ENCODE measurements around the gene PXMP4.

The PXMP4 gene

DNA sequence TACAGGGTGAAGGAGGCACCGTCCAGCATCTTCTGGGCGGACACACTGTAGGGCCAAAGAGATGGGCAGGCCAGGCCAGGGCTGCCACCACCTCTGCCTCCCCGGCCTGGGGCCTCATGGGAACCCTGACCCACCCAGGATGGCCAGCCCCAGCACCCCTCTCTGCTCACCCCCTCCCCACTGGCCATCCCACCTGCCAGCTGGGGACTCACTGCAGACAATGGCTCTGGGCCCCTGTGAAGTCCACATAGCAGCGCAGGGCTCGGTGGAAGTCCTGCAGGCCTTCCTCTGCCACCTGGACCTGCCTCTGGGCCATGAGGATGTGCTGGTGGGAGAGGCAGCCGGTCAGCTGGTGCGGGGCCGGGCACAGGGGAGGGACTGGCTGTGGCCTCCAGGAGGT is 61.6 kb downstream of the PXMP4 start:
- H3K36me3 Mint-ChIP-seq (ENCODE audit: low read depth): no peaks in the 10 kb centered on the region
- H3K27me3 Mint-ChIP-seq (ENCODE audit: low read depth): no peaks in the 10 kb centered on the region
- H3K27ac Mint-ChIP-seq: peak overlapping the region in 1 of 3 experiments; percentile 83
- TF ChIP-seq CTCF (IDR thresholded peaks at IDR 0.05; ENCODE audit: unreplicated experiment in 3 of 3): no peak
- H3K4me3 Mint-ChIP-seq: no peak overlapping the region
- peaks cover 6% of the 10 kb centered on the region for H3K4me1 Mint-ChIP-seq
- H3K9me3 Mint-ChIP-seq: no peaks in the 10 kb centered on the region

GRCh38 chr20:33657704-33658095 is 62.4 kb downstream of the PXMP4 start:
- TF ChIP-seq CTCF (IDR thresholded peaks at IDR 0.05; ENCODE audit: unreplicated experiment in 3 of 3): no peak
- Mint-ChIP-seq H3K27me3 (ENCODE audit: low read depth) (no peaks in the 10 kb centered on the region), H3K9me3 (no peaks in the 10 kb centered on the region), H3K36me3 (ENCODE audit: low read depth) (no peaks in the 10 kb centered on the region), H3K27ac (no peak overlapping the region), H3K4me1 (peaks cover 12% of the 10 kb centered on the region), H3K4me3 (no peak overlapping the region)

GRCh38 chr20:33656783-33657703 is 63.1 kb downstream of the PXMP4 start:
- Mint-ChIP-seq H3K27me3 (ENCODE audit: low read depth) (no peaks in the 10 kb centered on the region), H3K27ac (no peak overlapping the region), H3K4me1 (peaks cover 12% of the 10 kb centered on the region), H3K9me3 (no peaks in the 10 kb centered on the region), H3K4me3 (no peak overlapping the region), H3K36me3 (ENCODE audit: low read depth) (no peaks in the 10 kb centered on the region)
- no peak for TF ChIP-seq CTCF (IDR thresholded peaks at IDR 0.05; ENCODE audit: unreplicated experiment in 3 of 3)

- H3K4me3 Mint-ChIP-seq: no peak overlapping the region
- no peak overlapping the region for H3K27ac Mint-ChIP-seq
- H3K27me3 Mint-ChIP-seq (ENCODE audit: low read depth): no peaks in the 10 kb centered on the region
- no peaks in the 10 kb centered on the region for H3K9me3 Mint-ChIP-seq
- peaks cover 12% of the 10 kb centered on the region for H3K4me1 Mint-ChIP-seq
- no peaks in the 10 kb centered on the region for H3K36me3 Mint-ChIP-seq (ENCODE audit: low read depth)
- TF ChIP-seq CTCF (IDR thresholded peaks at IDR 0.05; ENCODE audit: unreplicated experiment in 3 of 3): no peak
These were observed 63.9 kb downstream of the PXMP4 start for GRCh38 chr20:33656010-33656782.

DNA sequence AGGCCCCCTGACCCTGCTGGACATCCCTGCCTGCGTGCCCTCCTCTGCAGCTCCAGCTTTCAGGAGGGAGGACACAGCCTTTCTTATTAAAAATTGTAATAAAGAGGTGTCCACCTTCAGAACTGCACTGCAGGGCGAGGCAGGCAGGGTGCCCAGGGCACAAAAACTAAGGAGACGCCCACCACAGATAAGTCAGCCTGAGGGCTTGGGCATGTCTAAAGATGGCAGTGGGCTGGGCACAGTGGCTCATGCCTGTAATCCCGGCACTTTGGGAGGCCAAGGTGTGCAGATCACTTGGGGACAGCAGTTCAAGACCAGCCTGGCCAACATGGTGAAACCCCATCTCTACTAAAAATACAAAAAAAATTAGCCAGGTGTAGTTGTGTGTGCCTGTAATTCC is 64.9 kb downstream of the PXMP4 start:
- Mint-ChIP-seq H3K4me3 (no peak overlapping the region), H3K36me3 (ENCODE audit: low read depth) (no peaks in the 10 kb centered on the region), H3K27me3 (ENCODE audit: low read depth) (no peaks in the 10 kb centered on the region), H3K27ac (peak overlapping the region; percentile 67 to 90 (median 84)), H3K4me1 (peaks cover 12% of the 10 kb centered on the region), H3K9me3 (no peaks in the 10 kb centered on the region)
- TF ChIP-seq CTCF (IDR thresholded peaks at IDR 0.05; ENCODE audit: unreplicated experiment in 3 of 3): no peak

All from nephron (organoid).